Stimulated activated CD4-positive, alpha-beta T cell treated with anti-CD3 and anti-CD28 coated beads, Interleukin-12 subunit alpha, Interleukin-12 subunit beta, amount 100 ng/mL, for 24 hours (primary cell): Measurements from ENCODE around the gene ANGPTL2.

ENCODE experiments used
- DNase-seq, 2 experiments: peaks; one replicate each; pipeline ENCODE4 v3.0.0-alpha.2; 2020; ENCODE audit warnings: low read depth in 2 of 2

ANGPTL2 gene

GRCh38 chr9:127093319-127094020 is 29.0 kb downstream of the ANGPTL2 start:
- no peak for DNase-seq

GRCh38 chr9:127092041-127092608 is 30.3 kb downstream of the ANGPTL2 start:
- no peak for DNase-seq

DNA sequence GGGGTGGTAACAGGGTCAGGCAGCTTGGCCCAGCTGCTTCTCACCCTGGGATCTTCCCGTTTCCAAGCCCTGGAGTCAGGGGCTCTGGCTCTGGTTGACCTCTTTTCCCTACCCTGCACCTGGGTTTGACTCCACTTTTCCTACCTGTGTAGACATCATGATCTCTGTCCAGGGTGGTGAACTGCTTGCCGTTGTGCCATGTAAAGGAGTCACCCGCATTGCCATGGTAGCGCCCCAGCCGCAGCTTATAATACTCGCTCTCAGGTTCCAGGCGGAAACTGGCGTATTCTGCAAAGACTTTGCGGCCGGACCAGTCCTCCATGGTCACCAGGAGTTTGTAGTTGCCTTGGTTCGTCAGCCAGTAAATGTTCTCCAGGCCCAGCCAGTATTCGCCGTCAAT is 30.9 kb downstream of the ANGPTL2 start:
- DNase-seq = no peak

DNA sequence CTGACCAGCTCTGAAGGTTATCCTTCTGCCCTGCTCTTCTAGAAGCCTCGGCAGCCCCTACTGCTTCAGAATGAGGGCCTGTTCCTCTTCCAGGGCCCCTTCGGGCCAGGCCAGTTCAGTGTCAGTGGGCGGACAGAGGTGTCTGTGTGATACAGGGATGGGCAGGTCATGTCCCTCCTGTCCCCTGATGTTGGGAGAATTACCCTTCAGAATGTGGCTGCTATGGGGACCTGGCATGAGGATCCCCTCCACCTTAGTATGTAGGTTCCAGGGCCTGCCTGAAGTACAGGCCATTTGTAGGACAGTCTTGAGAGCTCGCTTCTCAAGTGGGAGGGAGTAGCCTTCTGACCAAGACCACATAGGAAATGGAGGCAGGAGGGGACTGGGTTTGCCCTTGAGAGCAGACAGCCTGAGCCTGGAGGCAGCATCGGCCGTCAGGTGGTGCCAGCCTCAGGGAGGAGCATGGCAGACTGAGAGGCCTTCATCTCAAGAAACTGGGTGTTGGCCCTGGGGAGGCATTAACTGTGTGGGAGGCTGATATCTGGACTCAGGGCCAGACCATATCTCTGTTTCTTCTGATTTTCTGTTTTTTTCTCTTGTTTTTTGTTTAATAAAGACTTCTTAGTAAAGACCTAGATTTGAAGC is 32.0 kb downstream of the ANGPTL2 start:
- DNase-seq = no peak

DNA sequence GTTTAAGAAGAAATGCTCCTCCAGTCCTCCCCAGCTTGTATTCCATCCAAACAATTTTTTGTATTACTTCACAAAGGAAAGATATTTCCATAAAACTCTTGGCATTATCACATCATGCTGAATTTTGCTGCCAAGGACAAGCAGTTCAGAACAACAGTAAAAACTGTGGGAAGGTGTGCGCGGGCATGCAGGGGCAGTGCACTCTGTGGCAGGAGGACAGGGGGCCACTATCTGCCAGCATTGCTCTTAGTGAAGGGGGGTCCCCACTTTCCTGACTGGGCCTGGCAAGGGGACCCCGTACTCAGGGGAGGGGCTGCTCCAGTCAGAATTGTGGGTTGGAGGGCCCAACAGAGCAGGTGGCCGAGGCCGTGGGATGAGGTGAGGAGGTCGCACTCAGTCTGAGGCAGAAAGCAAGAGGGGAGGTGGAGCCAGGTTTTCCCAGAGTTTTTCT is 32.8 kb downstream of the ANGPTL2 start:
- DNase-seq = no peak

GRCh38 chr9:127088724-127089615 is 33.5 kb downstream of the ANGPTL2 start:
- no peak for DNase-seq

DNA sequence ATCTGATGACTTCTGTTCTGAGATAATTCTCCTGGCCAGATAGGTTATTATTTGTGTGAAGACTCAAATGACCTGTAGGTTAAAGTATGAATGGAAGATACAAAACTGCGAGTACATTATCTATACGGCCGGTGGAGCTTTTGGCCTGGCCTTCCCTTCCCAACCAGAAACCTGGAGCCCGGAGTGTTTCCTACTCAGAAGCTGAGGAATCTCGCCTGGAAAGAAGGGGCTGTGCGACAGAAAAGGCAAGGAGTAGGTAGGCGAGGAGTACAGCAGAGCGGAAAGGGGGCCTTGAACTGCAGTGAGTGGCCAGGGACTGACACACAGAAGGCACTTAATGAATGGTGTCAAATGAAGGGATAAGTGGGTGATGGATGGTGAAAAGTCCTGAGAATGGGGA is 34.6 kb downstream of the ANGPTL2 start:
- DNase-seq = no peak

GRCh38 chr9:127087411-127087810 is 35.0 kb downstream of the ANGPTL2 start:
- DNase-seq = no peak

- DNase-seq = no peak
Observed at GRCh38 chr9:127086771-127087170, 35.7 kb downstream of the ANGPTL2 start.

- no peak for DNase-seq
Observed at GRCh38 chr9:127085186-127085585, 37.2 kb downstream of the ANGPTL2 start.

GRCh38 chr9:127084076-127085039 is 38.1 kb downstream of the ANGPTL2 start:
- DNase-seq = no peak

GRCh38 chr9:127083138-127083980 is 39.1 kb downstream of the ANGPTL2 start:
- no peak for DNase-seq

DNA sequence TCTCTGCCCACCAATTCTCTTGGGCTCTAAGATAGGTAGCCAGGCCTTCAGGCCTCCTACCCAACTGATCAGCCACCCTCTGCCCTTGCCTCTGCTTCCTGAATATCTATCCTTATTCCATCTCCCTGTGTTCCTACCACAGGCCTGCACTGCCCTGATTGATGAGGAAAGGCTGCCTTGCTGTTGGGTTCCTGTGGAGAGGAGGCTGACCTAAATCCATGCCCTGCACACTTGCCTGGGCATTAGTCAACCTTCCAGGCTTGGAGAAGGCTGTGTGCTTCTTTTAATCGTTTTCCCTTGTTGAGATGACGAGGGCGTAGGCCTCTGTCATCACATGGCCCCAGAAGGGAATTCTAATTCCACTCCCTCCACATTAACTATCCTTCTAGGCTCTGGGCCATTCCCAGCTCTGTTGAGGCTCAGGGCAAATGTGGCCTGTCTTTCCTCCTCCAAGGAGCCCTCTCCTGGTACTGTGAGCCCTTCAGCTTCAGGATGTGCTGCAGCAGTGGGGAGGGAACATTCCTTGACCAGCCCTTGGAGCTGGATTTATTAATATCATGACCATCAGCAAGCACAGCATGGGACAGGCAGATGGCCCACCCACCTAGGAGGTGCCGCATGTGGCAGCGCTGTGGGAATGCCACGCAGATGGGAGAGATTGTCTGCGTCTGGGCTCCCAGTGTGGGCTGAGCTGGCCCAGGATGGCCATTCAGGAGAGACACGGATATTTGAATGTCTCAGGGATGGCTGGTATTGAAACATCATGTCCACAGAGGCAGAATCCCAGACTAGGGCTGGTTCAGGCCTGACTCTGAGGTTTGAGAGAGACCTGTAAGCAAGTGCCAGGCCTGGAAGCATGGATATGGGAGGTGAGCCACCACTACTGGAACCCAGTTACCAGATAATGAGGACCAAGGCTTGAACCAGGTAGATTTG is 40.9 kb downstream of the ANGPTL2 start:
- no peak for DNase-seq

GRCh38 chr9:127079446-127080140 is 42.8 kb downstream of the ANGPTL2 start:
- no peak for DNase-seq

GRCh38 chr9:127078988-127079387 is 43.4 kb downstream of the ANGPTL2 start:
- no peak for DNase-seq

GRCh38 chr9:127078336-127078735 is 44.1 kb downstream of the ANGPTL2 start:
- DNase-seq = no peak

DNA sequence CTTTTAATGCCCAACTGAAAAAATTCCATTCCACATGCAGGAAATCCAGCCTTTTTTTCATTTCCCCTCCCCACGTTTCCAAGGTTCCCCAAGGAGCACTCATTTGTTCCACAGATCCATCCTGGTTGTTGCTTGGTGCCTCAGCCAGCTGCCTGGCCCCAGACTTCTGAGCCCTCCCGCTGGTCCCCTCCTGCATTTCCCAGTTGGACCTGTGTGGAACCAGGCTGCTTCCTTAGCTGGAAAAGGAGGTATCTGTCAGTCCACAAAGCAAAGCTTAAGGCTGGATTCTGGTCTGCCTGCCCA is 44.8 kb downstream of the ANGPTL2 start:
- no peak for DNase-seq

- DNase-seq = no peak
Observed at GRCh38 chr9:127076860-127077643, 45.4 kb downstream of the ANGPTL2 start.
